Activated CD8-positive, alpha-beta T cell treated with anti-CD3 and anti-CD28 coated beads for 36 hours (primary cell): Measurements from ENCODE around the gene ARG2. TPM values are rescaled to one million over a fixed set of nuclear protein-coding genes. Genes with fewer than 3 reads are reported as not detected.

ENCODE experiments used
- ATAC-seq: fragments of 200-7000 bp; cut with Tn5 transposase; one replicate; pipeline ENCODE4 v1.10.0; 2021; ENCODE audit warnings: mild to moderate bottlenecking, moderate library complexity
- CTCF ChIA-PET: fragments of 350-600 bp; sonication (Branson Sonifier 250); formaldehyde crosslinking; loops from one replicate; lab custom pipeline; 2021; ENCODE audit warnings: antibody characterized with exemption; lab: Charles Lee
- POLR2A ChIA-PET: fragments of 350-600 bp; sonication (Branson Sonifier 250); formaldehyde crosslinking; loops from one replicate; lab custom pipeline; 2021; ENCODE audit warnings: antibody characterized with exemption; lab: Charles Lee
- DNase-seq: peaks from one replicate; pipeline ENCODE4 v3.0.0-alpha.2; 2020
- H3K27ac Mint-ChIP-seq: one replicate; pipeline ENCODE4 v1.8.0; 2021; ENCODE audit warnings: mild to moderate bottlenecking, mixed read lengths
- H3K27me3 Mint-ChIP-seq: one replicate; pipeline ENCODE4 v1.8.0; 2021; ENCODE audit warnings: mixed read lengths
- H3K36me3 Mint-ChIP-seq: one replicate; pipeline ENCODE4 v1.8.0; 2021; ENCODE audit warnings: low read depth, mixed read lengths
- H3K4me1 Mint-ChIP-seq: one replicate; pipeline ENCODE4 v1.8.0; 2021; ENCODE audit warnings: low read depth, mixed read lengths
- H3K4me3 Mint-ChIP-seq: one replicate; pipeline ENCODE4 v1.8.0; 2021; ENCODE audit warnings: mild to moderate bottlenecking, moderate library complexity, mixed read lengths
- H3K9me3 Mint-ChIP-seq: one replicate; pipeline ENCODE4 v1.8.0; 2021; ENCODE audit warnings: mixed read lengths
- intact Hi-C: fragments of 100-400 bp; cut with micrococcal nuclease; formaldehyde crosslinking; loops from one replicate; pipeline ENCODE4 v1.10.0; 2022
- total RNA-seq, 2 experiments: library from RNA; stranded (reverse); gene quantifications; one replicate each; pipeline ENCODE4 v1.2.3, GENCODE V29; 2021
- TF ChIP-seq, protein P1 (sequence below): fragments of 200-600 bp; IDR thresholded peaks from one replicate; pipeline ENCODE4 v1.8.0; 2022; ENCODE audit warnings: antibody characterized with exemption, mild to moderate bottlenecking

ARG2 gene
- total RNA-seq, 2 experiments from 2014 or later = 9.9 TPM

DNA sequence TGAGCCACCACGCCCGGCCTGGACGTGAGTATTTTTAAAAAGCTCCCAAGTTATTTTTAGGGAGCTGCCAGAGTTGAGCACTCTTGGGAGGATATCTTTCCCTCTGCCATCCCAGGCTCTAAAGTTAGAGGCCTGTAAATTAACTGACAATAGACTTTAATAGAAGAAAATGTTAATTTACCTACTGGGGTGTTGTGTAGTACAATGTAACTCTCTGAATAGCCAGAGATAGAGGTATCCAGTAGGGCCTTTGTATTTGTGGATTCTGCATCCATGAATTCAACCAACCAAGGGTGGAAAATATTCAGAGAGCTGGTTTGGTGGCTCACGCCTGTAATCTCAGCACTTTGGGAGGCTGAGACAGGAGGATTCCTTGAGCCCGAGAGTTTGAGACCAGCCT is 12.1 kb upstream of the ARG2 start:
- TF ChIP-seq, protein P1, sequence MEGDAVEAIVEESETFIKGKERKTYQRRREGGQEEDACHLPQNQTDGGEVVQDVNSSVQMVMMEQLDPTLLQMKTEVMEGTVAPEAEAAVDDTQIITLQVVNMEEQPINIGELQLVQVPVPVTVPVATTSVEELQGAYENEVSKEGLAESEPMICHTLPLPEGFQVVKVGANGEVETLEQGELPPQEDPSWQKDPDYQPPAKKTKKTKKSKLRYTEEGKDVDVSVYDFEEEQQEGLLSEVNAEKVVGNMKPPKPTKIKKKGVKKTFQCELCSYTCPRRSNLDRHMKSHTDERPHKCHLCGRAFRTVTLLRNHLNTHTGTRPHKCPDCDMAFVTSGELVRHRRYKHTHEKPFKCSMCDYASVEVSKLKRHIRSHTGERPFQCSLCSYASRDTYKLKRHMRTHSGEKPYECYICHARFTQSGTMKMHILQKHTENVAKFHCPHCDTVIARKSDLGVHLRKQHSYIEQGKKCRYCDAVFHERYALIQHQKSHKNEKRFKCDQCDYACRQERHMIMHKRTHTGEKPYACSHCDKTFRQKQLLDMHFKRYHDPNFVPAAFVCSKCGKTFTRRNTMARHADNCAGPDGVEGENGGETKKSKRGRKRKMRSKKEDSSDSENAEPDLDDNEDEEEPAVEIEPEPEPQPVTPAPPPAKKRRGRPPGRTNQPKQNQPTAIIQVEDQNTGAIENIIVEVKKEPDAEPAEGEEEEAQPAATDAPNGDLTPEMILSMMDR = no peak
- ATAC-seq = no peak

DNA sequence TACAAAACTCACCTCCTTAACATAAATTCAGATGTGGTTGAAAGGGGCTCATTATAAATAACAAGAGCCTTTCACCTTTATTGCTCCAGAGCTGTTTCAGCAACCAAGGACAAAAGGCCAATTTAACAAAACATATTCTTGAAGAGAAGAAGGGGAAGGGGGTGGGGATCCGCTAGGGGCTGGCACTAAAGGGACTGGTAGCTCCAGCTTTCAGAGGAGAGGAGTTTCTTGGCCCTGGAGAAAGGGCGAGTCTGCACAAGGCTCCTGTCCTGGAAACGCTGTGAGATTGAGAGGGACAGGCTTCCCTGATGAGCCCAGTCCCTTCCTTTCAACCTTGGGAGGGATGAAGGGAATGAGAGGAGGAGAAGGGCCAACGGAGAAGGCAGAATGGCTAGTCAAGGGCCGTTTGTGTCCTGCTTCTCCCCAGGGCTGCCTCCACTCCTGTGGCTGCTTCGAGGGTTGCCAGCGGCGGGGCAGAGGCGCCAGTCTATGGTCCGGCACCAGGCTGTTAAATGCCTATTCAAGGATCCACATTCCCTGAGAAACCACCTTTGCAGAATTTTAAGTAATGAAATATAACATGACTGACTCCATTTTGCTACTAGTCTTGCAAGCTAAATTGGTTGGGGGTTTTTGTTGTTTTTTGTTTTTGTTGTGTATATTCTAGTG is 9.9 kb upstream of the ARG2 start:
- H3K4me1 Mint-ChIP-seq = peaks cover 9% of the 10 kb centered on the region
- ChIA-PET POLR2A (interaction anchor here (1.0 kb wide), 1 partner anchor 25 kb away, joined by 3 read pairs; no protein-coding TSS in a partner anchor), CTCF (interaction anchor here (0.9 to 3.3 kb wide), 5 partner anchors 9 to 94 kb away, joined by 3 to 14 read pairs (median 6); partner anchors contain the start of gene ARG2)
- H3K4me3 Mint-ChIP-seq = no peak overlapping the region
- DNase-seq (no peak), ATAC-seq (no peak)
- H3K9me3 Mint-ChIP-seq = no peaks in the 10 kb centered on the region
- no peaks in the 10 kb centered on the region for H3K36me3 Mint-ChIP-seq
- H3K27me3 Mint-ChIP-seq = peaks cover 3% of the 10 kb centered on the region
- TF ChIP-seq, protein P1 = no peak
- intact Hi-C loops = no loop called here
- H3K27ac Mint-ChIP-seq = no peak overlapping the region

More for the DNA sequence above, 12.1 kb upstream of the ARG2 start:
- Mint-ChIP-seq H3K27me3 (peaks cover 3% of the 10 kb centered on the region), H3K9me3 (no peaks in the 10 kb centered on the region), H3K4me3 (no peak overlapping the region), H3K4me1 (peaks cover 9% of the 10 kb centered on the region), H3K27ac (no peak overlapping the region), H3K36me3 (no peaks in the 10 kb centered on the region)
- intact Hi-C loops = no loop called here
- ChIA-PET CTCF (no interaction called here), POLR2A (no interaction called here)
- no peak for DNase-seq

DNA sequence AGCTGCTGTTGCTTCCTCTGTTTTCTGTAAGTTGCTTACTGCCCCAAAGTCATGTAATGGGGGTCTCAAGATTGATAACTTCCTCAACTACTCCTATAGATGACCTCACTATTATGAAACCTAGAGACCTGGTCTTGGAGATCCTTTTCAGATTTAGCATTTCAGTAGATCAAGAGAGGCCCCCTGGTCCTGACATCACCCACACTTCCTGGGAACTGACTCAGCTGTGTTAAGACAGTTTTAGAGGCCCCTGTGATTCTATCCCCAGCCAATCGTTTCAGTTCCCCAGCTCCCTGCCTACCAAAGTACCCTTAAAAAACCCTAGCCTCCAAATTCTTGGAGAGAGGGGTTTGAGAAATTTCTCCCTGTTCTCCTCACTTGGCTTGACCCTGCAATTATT is 9.2 kb upstream of the ARG2 start:
- DNase-seq = peak; percentile 54
- H3K27ac Mint-ChIP-seq = no peak overlapping the region
- H3K4me3 Mint-ChIP-seq = no peak overlapping the region
- H3K4me1 Mint-ChIP-seq = peaks cover 9% of the 10 kb centered on the region
- H3K9me3 Mint-ChIP-seq = no peaks in the 10 kb centered on the region
- intact Hi-C loops = no loop called here
- ChIA-PET CTCF (interaction anchor here (0.9 to 3.3 kb wide), 5 partner anchors 9 to 94 kb away, joined by 3 to 14 read pairs (median 6); partner anchors contain the start of gene ARG2), POLR2A (interaction anchor here (1.0 kb wide), 1 partner anchor 26 kb away, joined by 3 read pairs; no protein-coding TSS in a partner anchor)
- TF ChIP-seq, protein P1 = no peak
- no peaks in the 10 kb centered on the region for H3K36me3 Mint-ChIP-seq
- peak; percentile 98 for ATAC-seq
- H3K27me3 Mint-ChIP-seq = peaks cover 3% of the 10 kb centered on the region

DNA sequence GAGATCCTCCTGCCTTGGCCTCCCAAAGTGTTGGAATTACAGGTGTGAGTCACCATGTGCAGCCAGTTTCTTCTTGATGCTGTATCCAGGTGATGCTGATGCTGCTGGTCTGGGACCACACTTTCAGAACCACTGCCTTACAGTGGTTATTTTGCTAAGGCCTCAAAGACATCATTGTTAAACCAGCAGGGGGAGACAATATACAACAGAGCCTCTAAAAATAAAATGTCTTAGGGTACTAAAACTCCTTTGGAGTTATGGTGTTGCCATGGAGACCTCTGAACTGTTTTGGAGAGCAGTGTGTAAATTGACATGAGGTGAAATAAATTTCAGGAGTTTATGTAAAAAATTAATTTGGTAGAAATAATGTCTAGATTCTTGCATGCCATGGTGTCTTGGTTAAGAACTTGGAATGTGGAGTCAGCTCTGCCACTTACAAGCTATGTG is 1.1 kb upstream of the ARG2 start:
- H3K36me3 Mint-ChIP-seq = no peaks in the 10 kb centered on the region
- H3K27me3 Mint-ChIP-seq = peaks cover 12% of the 10 kb centered on the region
- TF ChIP-seq, protein P1 = peak; percentile 74
- POLR2A ChIA-PET = interaction anchor here (0.7 kb wide), 1 partner anchor 83 kb away, joined by 3 read pairs; no protein-coding TSS in a partner anchor
- H3K27ac Mint-ChIP-seq = peak overlapping the region; percentile 78
- DNase-seq = peak; percentile 34
- peaks cover 27% of the 10 kb centered on the region for H3K4me1 Mint-ChIP-seq
- H3K4me3 Mint-ChIP-seq = peak overlapping the region; percentile 83
- no peaks in the 10 kb centered on the region for H3K9me3 Mint-ChIP-seq
- CTCF ChIA-PET = interaction anchor here (0.6 to 3.3 kb wide), 44 partner anchors 9 to 328 kb away, joined by 3 to 119 read pairs (median 5); partner anchors contain the start of genes PIGH, PLEKHH1, RDH11 and RDH12
- intact Hi-C loops = loop anchor here (2.0 kb wide), 2 partner anchors 48 to 86 kb away; no protein-coding TSS in a partner anchor
- peak; percentile 46 for ATAC-seq
